COLO668 (cell line): ENCODE measurements around the gene SOWAHA.
"Not testable (repeated sequence)": the region's sequence is repeated elsewhere in the genome, so short reads cannot be mapped to it uniquely, and the experiment has no call there.

ENCODE experiments used
- DNase-seq: peaks from one replicate; lab custom pipeline; 2025; ENCODE audit not compliant: unreplicated experiment; lab: John Stamatoyannopoulos, UW

Gene SOWAHA

GRCh38 chr5:132806804-132807162 lies 6.3 kb upstream of the SOWAHA start:
- DNase-seq = not testable (repeated sequence)

DNA sequence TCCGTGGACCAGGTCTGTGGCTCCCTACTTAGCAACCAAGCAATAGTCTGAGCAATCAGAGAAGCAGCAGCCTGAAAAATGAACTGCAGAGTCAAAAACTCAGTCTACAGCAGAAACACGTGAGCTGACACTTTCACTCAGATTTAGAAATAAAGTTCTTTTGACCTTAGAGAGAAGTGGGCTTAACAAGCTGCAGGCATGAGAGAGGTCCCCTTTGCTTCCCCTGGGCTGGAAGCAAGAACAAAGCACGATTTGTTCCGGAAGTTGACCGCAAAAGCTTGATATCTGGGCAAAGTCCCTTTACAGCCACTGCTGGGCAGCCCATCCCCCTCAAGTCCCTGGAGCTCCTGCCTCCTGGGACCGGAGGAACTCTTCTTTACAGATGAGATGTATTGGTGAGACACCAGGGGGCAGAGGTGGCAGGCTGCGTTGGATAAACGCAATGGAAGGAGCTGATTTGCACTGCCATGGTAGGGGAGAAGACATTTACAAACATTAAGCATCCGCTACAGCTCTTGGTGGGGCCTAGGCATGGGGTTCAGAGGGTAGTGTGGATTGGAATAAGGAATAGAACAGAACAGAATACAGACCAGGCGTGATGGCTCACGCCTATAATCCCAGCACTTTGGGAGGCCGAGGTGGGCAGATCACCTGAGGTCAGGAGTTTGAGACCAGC lies 5.8 kb upstream of the SOWAHA start:
- DNase-seq = peak; percentile 14

GRCh38 chr5:132808448-132808847 lies 4.7 kb upstream of the SOWAHA start:
- no peak for DNase-seq

- DNase-seq = no peak
Measured at GRCh38 chr5:132808866-132809265, 4.2 kb upstream of the SOWAHA start.

DNA sequence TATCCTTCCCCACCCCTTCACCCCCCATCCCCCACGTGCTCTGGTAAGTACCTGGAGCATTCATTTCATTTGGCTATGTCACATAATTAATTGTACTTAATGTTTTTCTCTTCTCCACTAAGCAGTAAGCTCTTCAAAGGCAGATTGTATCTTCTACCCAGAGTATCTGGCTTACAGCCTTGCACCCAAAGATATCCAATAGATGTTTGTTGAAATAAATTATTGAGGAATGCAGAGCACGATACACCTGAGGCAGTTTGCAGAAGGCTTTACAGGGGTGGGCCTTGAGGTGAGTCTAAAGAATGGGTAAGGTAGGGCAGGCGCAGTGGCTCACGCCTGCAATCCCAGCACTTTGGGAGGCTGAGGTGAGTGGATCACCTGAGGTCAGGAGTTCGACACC lies 2.5 kb upstream of the SOWAHA start:
- no peak for DNase-seq

DNA sequence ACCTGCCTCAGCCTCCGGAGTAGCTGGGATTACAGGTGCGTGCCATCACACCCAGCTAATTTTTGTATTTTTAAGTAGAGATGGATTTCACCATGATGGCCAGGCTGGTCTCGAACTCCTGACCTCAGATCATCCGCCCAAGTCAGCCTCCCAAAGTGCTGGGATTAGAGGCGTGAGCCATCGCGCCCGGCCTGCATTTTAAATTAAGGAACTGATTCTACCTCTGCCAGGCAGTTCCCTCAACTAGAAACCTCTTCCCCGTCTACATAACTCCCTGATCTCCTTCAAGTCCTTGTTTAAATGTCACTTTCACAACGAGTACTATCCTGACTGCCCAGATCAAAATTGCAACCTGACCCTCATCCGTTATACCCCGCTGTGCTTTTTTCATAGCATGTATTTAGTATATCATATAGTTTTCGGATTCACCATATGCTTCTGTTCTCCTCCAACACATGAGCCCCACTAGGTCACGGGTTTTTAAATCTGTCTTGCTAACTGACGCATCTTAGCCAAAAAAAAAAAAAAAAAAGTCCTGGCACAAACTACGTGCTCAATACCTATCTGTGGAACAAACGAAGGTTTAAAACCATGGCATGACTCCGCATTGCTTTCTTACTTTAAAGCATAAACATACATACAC lies 858 bp upstream of the SOWAHA start:
- no peak for DNase-seq

GRCh38 chr5:132813599-132814502 lies 749 bp downstream of the SOWAHA start:
- DNase-seq = peak; percentile 58

DNA sequence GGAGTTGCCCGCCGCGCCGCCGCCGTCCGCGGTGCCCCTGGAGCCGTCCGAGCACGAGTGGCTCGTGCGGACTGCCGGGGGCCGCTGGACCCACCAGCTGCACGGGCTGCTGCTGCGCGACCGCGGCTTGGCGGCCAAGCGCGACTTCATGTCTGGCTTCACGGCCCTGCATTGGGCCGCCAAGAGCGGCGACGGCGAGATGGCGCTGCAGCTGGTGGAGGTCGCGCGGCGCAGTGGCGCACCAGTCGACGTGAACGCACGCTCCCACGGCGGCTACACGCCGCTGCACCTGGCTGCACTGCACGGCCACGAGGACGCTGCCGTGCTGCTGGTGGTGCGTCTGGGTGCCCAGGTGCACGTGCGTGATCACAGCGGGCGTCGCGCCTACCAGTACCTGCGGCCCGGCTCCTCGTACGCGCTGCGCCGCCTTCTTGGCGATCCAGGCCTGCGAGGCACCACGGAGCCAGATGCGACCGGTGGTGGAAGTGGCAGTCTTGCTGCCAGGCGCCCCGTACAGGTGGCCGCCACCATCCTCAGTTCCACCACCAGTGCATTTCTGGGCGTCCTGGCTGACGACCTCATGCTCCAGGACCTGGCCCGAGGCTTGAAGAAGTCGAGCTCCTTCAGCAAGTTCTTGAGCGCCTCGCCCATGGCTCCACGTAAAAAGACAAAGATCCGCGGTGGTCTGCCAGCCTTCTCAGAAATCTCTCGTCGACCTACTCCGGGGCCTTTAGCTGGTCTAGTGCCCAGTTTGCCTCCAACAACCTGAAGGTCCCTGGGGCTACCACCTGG lies 1.6 kb downstream of the SOWAHA start:
- no peak for DNase-seq

- no peak for DNase-seq
Measured at GRCh38 chr5:132815454-132815853, 2.4 kb downstream of the SOWAHA start.

- DNase-seq = no peak
Measured at GRCh38 chr5:132816083-132816482, 3.0 kb downstream of the SOWAHA start.

DNA sequence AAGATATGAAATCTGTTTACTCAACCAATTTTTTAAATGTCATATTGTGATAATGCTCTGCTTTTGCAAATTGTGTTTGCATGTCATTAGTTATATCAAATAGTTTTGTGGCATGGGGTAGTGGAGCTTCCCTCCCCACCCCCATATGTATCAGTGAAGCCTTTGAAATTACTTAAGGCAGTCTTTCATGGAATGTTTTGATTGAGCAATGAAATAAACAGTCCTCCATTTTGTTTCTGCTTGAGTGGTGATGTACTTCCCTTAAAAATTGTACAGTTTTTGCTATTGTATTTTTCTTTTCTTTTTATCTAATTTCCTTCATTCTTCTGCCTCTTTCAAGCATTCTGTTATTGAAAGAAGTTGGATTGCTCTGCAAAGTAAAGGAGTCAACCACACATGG lies 3.5 kb downstream of the SOWAHA start:
- DNase-seq = no peak

GRCh38 chr5:132817011-132817410 lies 3.9 kb downstream of the SOWAHA start:
- no peak for DNase-seq

DNA sequence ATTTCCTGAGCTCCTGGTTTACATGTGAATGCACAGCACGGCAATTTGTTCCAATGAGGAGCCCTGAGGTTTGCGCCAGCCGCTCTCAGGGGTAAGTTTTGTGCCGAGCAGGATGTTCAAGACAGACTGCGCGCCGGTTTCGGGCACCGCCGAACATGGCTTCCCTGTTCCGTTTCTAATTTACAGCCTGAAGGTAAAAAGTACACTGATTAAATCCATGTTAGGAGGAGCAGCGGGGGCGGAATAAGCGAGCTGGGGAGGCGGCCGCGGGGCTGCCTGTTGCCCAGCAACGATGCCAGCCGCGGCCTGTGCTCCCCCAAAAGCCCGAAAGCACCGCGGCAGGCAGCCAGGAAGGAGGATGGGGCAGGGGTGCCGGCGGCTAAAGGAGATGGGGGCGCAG lies 6.4 kb downstream of the SOWAHA start:
- no peak for DNase-seq

DNA sequence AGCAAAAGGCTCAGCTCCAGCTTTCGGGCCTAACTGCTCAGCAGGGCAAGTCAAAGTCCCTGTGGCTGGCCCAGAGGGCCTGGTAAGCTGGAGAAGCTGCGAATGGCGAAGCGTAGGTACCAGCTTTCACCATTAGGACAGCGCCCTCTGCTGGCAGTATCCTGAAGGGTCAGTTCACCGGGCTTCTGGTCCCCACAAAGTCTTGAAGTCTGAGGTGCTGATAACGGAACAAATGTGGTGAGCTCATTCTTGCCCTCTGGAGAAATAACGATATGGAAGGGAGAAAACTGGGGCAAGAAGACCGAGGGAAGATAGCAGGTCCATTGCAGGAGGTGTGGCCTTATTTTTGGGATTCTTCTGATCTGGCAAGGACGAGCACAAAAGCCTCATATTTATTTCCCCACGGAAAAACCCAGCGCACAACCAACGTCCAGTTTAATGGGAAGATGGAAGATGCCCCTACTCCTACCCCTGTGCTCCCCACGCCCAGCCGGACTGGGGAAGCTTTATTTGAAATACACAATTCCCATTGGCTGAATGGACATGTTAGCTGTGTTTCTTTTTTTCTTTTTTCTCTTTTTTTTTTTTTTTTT lies 7.2 kb downstream of the SOWAHA start:
- peak; percentile 85 for DNase-seq

DNA sequence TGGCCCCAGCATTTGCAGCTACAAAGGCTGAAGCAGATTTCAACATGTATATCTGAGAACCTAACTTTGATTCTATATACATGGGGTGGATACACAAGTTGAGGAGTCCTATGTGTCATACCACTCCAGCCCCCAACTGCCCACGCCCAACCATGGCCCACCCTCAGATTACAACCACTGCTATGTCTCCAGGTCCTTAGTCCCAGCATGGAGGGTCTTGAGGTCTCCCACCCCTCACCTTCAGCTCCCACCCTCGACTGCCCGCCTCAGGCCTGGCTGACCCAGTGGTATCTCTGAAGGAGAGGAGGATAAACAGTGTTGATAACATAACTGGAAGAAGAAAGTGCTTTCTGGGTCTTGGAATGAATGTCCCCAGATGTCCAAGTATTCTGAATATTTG lies 8.2 kb downstream of the SOWAHA start:
- DNase-seq = no peak

DNA sequence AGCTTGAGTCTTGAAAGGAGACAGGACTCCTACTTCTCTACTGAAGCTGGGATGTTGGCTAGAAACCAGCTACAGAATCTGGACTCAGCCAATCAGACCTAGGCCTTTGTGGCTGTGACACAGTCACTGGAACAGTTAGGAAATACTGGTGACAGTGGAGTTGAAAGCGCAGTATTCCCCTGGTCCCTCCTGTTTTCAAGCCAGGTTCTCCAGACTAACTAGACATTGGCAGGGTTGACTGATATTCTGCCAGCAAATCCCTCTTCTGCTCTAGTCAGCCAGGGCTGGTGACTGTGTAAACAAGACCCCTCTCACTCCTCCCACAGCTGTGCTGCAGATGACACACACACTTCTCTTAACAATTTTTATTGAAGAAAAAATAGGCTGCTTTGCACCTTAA lies 8.7 kb downstream of the SOWAHA start:
- no peak for DNase-seq

DNA sequence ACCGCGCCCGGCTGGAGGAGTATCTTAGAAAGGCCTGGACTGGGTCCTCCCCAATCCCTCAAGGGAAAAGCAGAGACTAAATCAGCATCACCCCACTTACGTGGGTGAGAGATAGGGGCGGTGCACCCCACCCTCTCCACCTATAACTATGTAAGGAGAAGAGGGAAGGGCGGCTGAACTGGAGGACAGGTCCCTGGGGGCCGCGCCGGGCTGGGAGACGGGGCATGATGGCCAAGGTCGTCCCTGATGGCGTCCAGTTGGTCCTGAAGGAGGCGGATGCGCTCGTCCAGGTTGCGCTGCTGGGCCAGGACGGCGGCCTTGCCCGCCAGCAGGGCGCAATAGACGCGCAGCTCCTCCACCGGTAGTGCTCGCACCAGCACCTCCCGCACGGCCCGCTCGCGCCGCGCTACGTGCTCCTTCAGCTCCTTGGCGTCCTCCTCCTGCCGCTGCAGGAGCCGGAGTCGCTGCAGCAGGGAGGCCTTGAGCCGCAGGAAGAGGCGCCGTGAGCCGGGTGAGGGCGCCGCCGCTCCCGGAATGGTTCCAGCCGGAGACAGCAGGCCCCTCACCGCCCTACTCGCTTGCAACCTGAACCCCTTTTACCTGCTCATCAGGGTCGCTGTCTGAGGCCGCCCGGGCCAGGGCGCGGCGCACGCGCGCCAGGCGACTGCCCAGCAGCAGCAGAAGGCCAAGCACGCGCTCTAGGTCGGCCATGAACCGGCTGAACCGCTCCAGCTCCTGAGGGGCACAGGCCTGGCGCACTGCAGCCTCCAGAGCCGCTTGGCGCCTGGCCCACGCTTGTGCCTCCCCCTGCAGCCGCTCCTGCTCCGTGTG lies 9.8 kb downstream of the SOWAHA start:
- DNase-seq = peak; percentile 52

GRCh38 chr5:132823481-132824050 lies 10.5 kb downstream of the SOWAHA start:
- DNase-seq = no peak

DNA sequence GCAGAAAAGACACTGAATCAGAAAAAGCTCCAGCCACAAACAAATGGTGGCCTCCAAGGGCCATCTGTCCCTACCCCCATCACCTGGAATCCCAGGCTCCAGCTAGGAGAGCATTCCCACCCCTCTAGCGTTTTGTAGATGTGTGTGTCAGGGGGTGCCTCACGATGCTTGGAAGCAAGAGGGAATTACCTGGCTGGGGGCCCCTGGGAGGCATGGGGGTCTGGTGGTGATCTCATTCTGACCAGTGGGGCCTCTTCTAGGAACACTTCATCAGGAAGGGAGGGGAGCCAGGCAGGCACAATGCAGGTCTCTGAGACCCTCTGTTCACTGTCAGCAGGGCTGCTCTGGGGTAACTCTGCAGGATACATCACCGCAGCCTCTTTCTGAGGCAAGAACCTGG lies 11.3 kb downstream of the SOWAHA start:
- DNase-seq = no peak
